Immature natural killer cell (primary cell): ENCODE measurements around the gene MAST3. TPM values are rescaled to one million over a fixed set of nuclear protein-coding genes. Genes with fewer than 3 reads are reported as not detected.

ENCODE experiments used
- DNase-seq, 3 donors: peaks; one replicate each; pipeline ENCODE4 v3.0.0; 2022; ENCODE audit warnings: mixed read lengths in 1 of 3
- H3K27ac Mint-ChIP-seq, 6 donors: one replicate each; pipeline ENCODE4 v1.8.0; 2020; ENCODE audit warnings: mixed read lengths in 6 of 6, mild to moderate bottlenecking in 5 of 6, inconsistent platforms in 4 of 6, moderate library complexity in 3 of 6
- H3K27me3 Mint-ChIP-seq, 3 donors: one replicate each; pipeline ENCODE4 v1.8.0; 2020 to 2021; ENCODE audit warnings: low read depth in 3 of 3, mild to moderate bottlenecking in 3 of 3, mixed read lengths in 3 of 3, moderate library complexity in 3 of 3, inconsistent platforms in 1 of 3
- H3K36me3 Mint-ChIP-seq, 3 donors: one replicate each; pipeline ENCODE4 v1.8.0; 2020; ENCODE audit warnings: mixed read lengths in 3 of 3, inconsistent platforms in 2 of 3, mild to moderate bottlenecking in 2 of 3
- H3K4me1 Mint-ChIP-seq, 2 donors: one replicate each; pipeline ENCODE4 v1.8.0; 2020; ENCODE audit warnings: inconsistent platforms in 2 of 2, mild to moderate bottlenecking in 2 of 2, mixed read lengths in 2 of 2, moderate library complexity in 1 of 2
- H3K4me3 Mint-ChIP-seq, 5 donors: one replicate each; pipeline ENCODE4 v1.8.0; 2020; ENCODE audit warnings: mild to moderate bottlenecking in 5 of 5, mixed read lengths in 5 of 5, inconsistent platforms in 3 of 5, moderate library complexity in 3 of 5
- H3K9me3 Mint-ChIP-seq, 6 donors: one replicate each; pipeline ENCODE4 v1.8.0; 2020; ENCODE audit warnings: mild to moderate bottlenecking in 6 of 6, mixed read lengths in 6 of 6, inconsistent platforms in 4 of 6, moderate library complexity in 3 of 6
- polyA plus RNA-seq, 3 donors: library from polyadenylated mRNA; unstranded; fragments of 300-500 nt; fragmentation: Illumina TruSeq; gene quantifications; one replicate each; pipeline ENCODE4 v1.2.3, GENCODE V29; 2021

The MAST3 gene
- polyA plus RNA-seq, 3 donors from 2014 or later: 7.3 to 39.1 (median 12.6) TPM

- peaks cover 16 to 23% (median 21%) of the 10 kb centered on the region in 3 donors for H3K36me3 Mint-ChIP-seq
- H3K4me3 Mint-ChIP-seq: no peak overlapping the region
- H3K27ac Mint-ChIP-seq: no peak overlapping the region
- H3K27me3 Mint-ChIP-seq: peaks cover 0 to 3% (median 0%) of the 10 kb centered on the region in 3 donors
- H3K9me3 Mint-ChIP-seq: no peaks in the 10 kb centered on the region
- no peak for DNase-seq
- H3K4me1 Mint-ChIP-seq: peaks cover 6 to 7% of the 10 kb centered on the region in 2 donors
These were observed 69.4 kb downstream of the MAST3 start for GRCh38 chr19:18167011-18167410.

GRCh38 chr19:18167975-18168645, 70.5 kb downstream of the MAST3 start:
- peak; percentile 61 to 70 (median 66) for DNase-seq
- peak overlapping the region in 3 of 6 donors; percentile 29 to 62 (median 48) for H3K27ac Mint-ChIP-seq
- peaks cover 16 to 21% (median 19%) of the 10 kb centered on the region in 3 donors for H3K36me3 Mint-ChIP-seq

DNA sequence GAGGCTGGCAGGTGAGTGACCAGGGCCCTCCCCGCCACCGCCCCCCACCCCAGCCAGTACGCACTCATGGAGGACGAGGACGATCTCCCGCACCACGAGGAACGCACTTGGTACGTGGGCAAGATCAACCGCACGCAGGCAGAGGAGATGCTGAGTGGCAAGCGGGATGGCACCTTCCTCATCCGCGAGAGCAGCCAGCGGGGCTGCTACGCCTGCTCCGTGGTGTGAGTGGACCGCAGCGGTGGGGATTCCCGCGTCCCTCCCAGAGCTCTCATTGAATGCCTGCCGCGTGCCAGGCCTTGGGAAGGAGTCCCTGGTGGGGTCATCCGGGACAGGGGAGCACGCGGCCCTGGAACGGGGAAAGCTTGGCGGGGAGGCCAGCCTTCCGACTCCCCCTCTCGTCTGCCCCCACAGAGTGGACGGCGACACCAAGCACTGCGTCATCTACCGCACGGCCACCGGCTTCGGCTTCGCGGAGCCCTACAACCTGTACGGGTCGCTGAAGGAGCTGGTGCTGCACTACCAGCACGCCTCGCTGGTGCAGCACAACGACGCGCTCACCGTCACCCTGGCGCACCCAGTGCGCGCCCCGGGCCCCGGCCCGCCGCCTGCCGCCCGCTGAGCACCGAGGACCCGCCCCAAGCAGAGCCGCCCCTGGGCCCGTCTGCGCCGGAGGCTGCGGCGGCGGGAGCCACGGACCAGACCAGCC, 71.2 kb downstream of the MAST3 start:
- DNase-seq: no peak
- Mint-ChIP-seq H3K9me3 (no peaks in the 10 kb centered on the region), H3K4me3 (no peak overlapping the region), H3K27me3 (peaks cover 0 to 3% (median 3%) of the 10 kb centered on the region in 3 donors), H3K4me1 (peaks cover 14 to 19% of the 10 kb centered on the region in 2 donors), H3K27ac (no peak overlapping the region), H3K36me3 (peaks cover 10 to 15% (median 14%) of the 10 kb centered on the region in 3 donors)

More at GRCh38 chr19:18167975-18168645, 70.5 kb downstream of the MAST3 start:
- H3K4me3 Mint-ChIP-seq: no peak overlapping the region
- H3K9me3 Mint-ChIP-seq: no peaks in the 10 kb centered on the region
- peaks cover 0 to 3% (median 0%) of the 10 kb centered on the region in 3 donors for H3K27me3 Mint-ChIP-seq
- H3K4me1 Mint-ChIP-seq: peaks cover 11 to 12% of the 10 kb centered on the region in 2 donors

DNA sequence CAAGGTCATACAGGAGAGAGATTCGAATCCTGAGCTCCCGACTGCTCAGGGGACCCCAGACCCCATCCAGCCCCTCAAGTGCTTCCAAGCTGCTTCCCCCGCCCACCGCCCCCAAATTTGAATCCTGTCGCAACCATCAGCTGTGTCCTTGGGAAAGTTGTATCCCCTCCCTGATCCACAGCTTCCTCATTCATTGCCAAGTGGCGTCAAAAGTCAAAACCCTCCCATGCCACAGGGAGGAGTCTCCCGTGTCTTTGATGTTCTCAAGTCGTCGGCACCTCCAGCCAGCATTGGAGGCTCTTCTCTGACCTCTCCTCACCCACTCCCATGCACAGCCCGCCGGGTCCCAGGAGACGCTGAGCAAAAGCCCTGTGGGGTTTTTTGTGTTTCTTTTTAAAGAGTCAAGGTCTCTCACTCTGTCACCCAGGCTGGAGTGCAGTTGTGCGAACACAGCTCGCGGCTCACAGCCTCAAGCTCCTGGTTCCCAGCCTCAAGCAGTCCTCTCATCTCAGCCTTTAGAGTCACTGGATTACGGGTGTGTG, 73.2 kb downstream of the MAST3 start:
- Mint-ChIP-seq H3K9me3 (no peaks in the 10 kb centered on the region), H3K27me3 (peaks cover 0 to 3% (median 3%) of the 10 kb centered on the region in 3 donors), H3K27ac (peak overlapping the region in 1 of 6 donors; percentile 50), H3K36me3 (peaks cover 8 to 13% (median 10%) of the 10 kb centered on the region in 3 donors), H3K4me3 (no peak overlapping the region), H3K4me1 (peaks cover 26 to 27% of the 10 kb centered on the region in 2 donors)
- DNase-seq: no peak

- Mint-ChIP-seq H3K9me3 (no peaks in the 10 kb centered on the region), H3K36me3 (peaks cover 4 to 11% (median 9%) of the 10 kb centered on the region in 3 donors), H3K4me1 (peaks cover 26 to 27% of the 10 kb centered on the region in 2 donors), H3K27me3 (peaks cover 0 to 3% (median 3%) of the 10 kb centered on the region in 3 donors), H3K4me3 (no peak overlapping the region), H3K27ac (peak overlapping the region in 5 of 6 donors; percentile 8 to 84 (median 80))
- DNase-seq: no peak
These were observed 74.2 kb downstream of the MAST3 start for GRCh38 chr19:18171605-18172327.

GRCh38 chr19:18172331-18173053, 74.9 kb downstream of the MAST3 start:
- DNase-seq: no peak
- no peaks in the 10 kb centered on the region for H3K9me3 Mint-ChIP-seq
- H3K4me1 Mint-ChIP-seq: peaks cover 26 to 27% of the 10 kb centered on the region in 2 donors
- H3K27me3 Mint-ChIP-seq: peaks cover 0 to 3% (median 3%) of the 10 kb centered on the region in 3 donors
- peak overlapping the region; percentile 55 to 84 (median 64) for H3K27ac Mint-ChIP-seq
- peak overlapping the region; percentile 64 to 90 (median 77) for H3K4me3 Mint-ChIP-seq
- H3K36me3 Mint-ChIP-seq: peaks cover 4 to 14% (median 13%) of the 10 kb centered on the region in 3 donors

DNA sequence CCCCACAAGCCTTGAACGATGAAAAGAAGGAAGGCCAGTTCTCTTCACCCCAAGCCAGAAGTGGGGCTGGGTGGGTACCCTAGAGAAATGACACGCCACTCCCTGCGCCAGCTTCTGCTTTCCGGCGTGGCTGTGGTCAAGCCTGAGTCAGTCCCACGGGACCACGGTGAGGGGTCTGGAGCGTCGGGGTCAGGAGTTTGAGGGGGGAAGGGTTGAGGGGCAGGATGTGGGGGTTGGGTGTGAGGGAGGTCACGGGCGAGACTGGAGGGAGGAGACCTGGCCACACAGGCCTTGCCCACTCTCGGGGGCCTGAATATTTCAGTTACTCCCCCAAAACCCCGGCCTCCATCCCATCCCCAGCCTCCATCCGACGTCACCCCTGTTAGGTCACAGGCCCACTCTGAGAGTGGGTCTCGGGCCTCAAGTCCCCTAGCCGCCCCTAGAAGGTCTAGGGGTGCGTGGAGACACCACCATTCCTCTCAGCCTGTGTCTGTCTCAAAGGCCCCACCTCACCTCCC, 75.5 kb downstream of the MAST3 start:
- peaks cover 0 to 3% (median 3%) of the 10 kb centered on the region in 3 donors for H3K27me3 Mint-ChIP-seq
- H3K27ac Mint-ChIP-seq: peak overlapping the region; percentile 55 to 82 (median 64)
- H3K4me1 Mint-ChIP-seq: peaks cover 23 to 25% of the 10 kb centered on the region in 2 donors
- peaks cover 2 to 10% (median 10%) of the 10 kb centered on the region in 3 donors for H3K36me3 Mint-ChIP-seq
- H3K4me3 Mint-ChIP-seq: peak overlapping the region; percentile 73 to 91 (median 89)
- no peaks in the 10 kb centered on the region for H3K9me3 Mint-ChIP-seq
- peak in 1 of 3 donors; percentile 27 for DNase-seq

DNA sequence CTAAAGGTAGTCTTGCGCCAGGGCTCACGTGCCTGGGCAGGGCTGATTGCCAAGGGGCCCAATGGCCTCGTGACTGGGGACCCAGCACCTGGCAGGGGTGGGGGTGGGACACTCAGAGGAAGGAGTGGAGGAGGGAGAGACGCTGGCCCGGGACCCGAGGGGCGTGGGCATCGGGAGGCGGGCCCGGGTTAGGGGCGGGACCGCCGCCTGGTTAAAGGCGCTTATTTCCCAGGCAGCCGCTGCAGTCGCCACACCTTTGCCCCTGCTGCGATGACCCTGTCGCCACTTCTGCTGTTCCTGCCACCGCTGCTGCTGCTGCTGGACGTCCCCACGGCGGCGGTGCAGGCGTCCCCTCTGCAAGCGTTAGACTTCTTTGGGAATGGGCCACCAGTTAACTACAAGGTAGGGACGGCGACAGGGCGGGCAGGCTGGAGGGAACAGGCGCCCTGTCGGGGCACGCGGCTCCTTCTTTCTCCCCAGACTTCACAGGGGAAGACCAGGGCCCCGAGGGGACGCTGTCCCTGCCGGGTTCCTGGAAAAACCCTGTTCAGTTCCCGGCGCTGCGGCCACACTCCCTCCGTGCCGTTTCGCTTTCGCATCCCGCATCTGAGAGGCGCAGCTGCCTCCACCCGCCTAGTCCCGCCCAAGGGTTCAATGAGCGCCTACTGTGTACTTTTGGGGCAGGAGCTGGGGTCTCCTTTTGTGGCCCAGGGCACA, 76.2 kb downstream of the MAST3 start, which contains the start of gene IFI30:
Gene IFI30 (plus strand): TSS at position 242 of the 717 bp plus-strand sequence. CDS start 29 bp downstream, at position 271.
- Mint-ChIP-seq H3K4me1 (peaks cover 20 to 24% of the 10 kb centered on the region in 2 donors), H3K27ac (peak within 1 kb of the TSS; percentile 72 to 82 (median 78)), H3K36me3 (peaks cover 0 to 9% (median 8%) of the 10 kb centered on the region in 3 donors), H3K9me3 (no peaks in the 10 kb centered on the region), H3K27me3 (peaks cover 0 to 3% (median 3%) of the 10 kb centered on the region in 3 donors), H3K4me3 (peak within 1 kb of the TSS; percentile 85 to 91 (median 89))
- DNase-seq: peak; percentile 42 to 53 (median 52)

DNA sequence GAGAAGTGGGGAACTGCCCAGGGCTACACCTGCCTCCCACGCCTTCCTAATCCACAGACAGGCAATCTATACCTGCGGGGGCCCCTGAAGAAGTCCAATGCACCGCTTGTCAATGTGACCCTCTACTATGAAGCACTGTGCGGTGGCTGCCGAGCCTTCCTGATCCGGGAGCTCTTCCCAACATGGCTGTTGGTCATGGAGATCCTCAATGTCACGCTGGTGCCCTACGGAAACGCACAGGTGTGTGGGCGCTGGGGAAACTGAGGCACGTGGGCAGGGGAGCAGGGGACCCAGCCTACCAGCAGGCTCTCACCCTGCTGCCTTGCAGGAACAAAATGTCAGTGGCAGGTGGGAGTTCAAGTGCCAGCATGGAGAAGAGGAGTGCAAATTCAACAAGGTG, 77.4 kb downstream of the MAST3 start:
- Mint-ChIP-seq H3K36me3 (peaks cover 0 to 12% (median 8%) of the 10 kb centered on the region in 3 donors), H3K9me3 (no peaks in the 10 kb centered on the region), H3K27me3 (peaks cover 0 to 3% (median 3%) of the 10 kb centered on the region in 3 donors), H3K4me1 (peaks cover 20 to 24% of the 10 kb centered on the region in 2 donors), H3K4me3 (peak overlapping the region; percentile 10 to 44 (median 32)), H3K27ac (no peak overlapping the region)
- DNase-seq: no peak

- DNase-seq: no peak
- H3K4me3 Mint-ChIP-seq: peak overlapping the region in 1 of 5 donors; percentile 9
These were observed 79.1 kb downstream of the MAST3 start for GRCh38 chr19:18176367-18177310.

DNA sequence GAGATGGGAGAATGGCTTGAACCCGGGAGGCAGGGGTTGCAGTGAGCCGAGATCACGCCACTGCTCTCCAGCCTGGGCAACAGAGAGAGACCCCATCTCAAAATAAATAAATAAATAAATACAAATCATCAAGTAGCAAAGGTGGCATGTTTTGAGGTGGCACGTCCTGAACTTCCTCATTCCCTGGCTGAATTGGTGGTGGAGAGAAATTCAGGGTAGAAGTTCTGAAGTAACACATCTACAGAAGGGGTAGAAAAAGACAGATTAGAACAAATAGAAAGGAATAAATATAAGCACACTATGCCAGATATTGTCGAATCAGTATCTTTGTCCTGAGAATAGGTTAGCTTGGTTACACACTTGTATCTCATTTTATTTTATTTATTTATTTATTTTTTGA, 82.4 kb downstream of the MAST3 start:
- DNase-seq: no peak
- Mint-ChIP-seq H3K4me1 (peaks cover 0 to 5% of the 10 kb centered on the region in 2 donors), H3K27ac (no peak overlapping the region), H3K27me3 (peaks cover 0 to 8% (median 0%) of the 10 kb centered on the region in 3 donors), H3K4me3 (no peak overlapping the region), H3K36me3 (peaks cover 0 to 8% (median 8%) of the 10 kb centered on the region in 3 donors), H3K9me3 (no peaks in the 10 kb centered on the region)

More at GRCh38 chr19:18176367-18177310, 79.1 kb downstream of the MAST3 start:
- Mint-ChIP-seq H3K27ac (no peak overlapping the region), H3K4me1 (peaks cover 20 to 23% of the 10 kb centered on the region in 2 donors), H3K36me3 (peaks cover 0 to 8% (median 8%) of the 10 kb centered on the region in 3 donors), H3K27me3 (peaks cover 0 to 7% (median 3%) of the 10 kb centered on the region in 3 donors), H3K9me3 (no peaks in the 10 kb centered on the region)
